HUDEP-2 (cell line): ENCODE measurements around the gene TMEM184B.
"Not testable (repeated sequence)": the region's sequence is repeated elsewhere in the genome, so short reads cannot be mapped to it uniquely, and the experiment has no call there.

Experiments
- DNase-seq, 76 experiments: peaks; one replicate each; lab custom pipeline; 2025; ENCODE audit not compliant: unreplicated experiment in 76 of 76; lab: John Stamatoyannopoulos, UW

Gene TMEM184B

DNA sequence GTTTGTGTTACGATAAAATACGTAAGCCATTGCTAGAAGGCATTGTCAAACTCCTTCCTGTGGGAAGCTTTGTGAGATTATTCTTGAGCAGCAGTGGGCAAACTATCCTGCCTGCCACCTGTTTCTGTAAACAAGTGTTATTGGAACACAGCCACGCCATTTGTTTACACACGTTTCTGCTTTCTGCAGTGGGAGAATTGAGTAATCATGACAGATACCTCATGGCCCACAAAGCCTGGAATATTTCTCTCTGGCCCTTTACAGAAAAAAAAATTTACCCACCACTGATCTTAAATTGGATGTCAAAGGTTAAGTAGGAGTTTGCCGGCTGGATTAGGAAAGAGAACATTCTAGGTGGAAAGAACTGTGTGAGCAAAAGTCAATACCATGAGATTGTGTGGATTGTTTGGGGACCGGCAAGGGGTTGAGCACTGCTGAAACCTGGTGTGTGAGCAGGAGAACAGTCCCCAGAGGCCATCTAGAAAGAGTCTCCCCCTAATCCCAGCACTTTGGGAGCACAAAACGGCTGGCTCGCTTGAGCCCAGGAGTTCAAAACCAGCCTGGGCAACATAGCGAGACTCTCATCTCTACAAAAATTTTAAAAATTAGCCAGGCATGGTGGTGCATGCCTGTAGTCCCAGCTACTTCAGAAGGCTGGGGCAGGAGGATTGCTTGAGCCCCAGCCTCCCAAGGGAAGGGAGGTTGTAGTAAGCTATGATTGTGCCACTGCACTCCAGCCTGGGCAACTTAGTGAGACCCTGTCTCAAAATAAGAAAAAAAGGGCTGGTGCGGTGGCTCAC lies 85.2 kb downstream of the TMEM184B start:
- DNase-seq: no peak

GRCh38 chr22:38186429-38186828 lies 86.4 kb downstream of the TMEM184B start:
- no peak for DNase-seq

DNA sequence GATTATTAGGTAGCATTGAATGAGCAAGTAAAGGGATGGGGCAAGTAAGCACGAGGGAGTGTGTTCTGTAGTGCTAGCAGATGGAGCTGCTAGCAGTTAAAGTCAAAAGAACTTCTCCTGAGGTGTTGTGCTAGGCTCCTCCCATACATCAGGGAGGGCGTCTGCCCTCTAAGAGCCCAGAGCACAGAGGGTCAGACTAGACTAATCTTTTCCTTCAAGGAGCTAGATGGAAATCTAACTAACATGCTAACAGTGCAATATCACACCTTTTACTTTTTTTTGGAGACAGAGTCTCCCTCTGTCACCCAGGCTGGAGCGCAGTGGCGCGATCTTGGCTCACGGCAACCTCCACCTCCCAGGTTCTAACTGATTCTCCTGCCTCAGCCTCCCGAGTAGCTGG lies 88.0 kb downstream of the TMEM184B start:
- no peak for DNase-seq

DNA sequence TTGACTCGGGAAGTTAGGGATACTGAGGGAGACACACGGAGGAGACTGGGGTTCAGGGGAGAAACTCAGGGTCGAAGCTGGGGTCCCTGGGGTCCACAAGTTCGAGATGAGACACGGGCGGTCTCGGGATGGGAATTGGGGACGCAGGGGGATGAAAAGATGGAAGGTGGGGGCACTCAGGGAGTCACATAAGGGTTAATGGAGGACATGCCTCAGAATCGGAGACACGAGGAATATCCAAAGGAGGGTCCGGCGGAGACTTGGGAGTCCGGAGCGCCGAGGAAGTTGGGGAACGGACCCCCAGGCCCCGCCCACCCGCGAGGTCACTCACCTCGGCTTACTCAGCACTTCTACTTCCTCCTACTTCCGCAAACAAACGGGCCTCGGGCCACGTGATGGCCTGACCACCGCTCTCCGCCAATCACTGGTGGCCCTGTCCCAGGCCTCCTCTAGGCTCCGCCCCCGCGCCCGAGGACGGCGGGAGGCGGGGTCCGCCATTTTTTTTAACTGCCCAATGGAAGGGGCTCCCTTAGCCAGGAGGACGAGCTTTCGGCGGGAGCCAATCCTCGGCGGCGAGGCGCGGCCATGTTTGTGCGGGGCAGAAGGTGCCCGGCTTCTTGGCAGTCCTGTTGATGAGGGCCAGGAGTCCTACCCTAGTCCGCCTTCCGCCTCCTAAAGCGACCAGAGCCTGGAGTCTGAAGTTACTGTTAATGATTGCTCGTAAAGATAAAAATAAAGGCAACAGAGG lies 91.2 kb downstream of the TMEM184B start, which contains the start of gene PLA2G6:
Gene PLA2G6 (minus strand): TSS at position 378 of the 748 bp plus-strand sequence. CDS start 12,404 bp downstream, outside the sequence.
- peak in 75 of 76 experiments; percentile 78 to 100 (median 98) for DNase-seq

GRCh38 chr22:38180841-38181452 lies 91.9 kb downstream of the TMEM184B start:
- peak in 24 of 76 experiments; percentile 7 to 44 (median 26) for DNase-seq

GRCh38 chr22:38178605-38178937 lies 94.2 kb downstream of the TMEM184B start:
- DNase-seq: not testable (repeated sequence)

DNA sequence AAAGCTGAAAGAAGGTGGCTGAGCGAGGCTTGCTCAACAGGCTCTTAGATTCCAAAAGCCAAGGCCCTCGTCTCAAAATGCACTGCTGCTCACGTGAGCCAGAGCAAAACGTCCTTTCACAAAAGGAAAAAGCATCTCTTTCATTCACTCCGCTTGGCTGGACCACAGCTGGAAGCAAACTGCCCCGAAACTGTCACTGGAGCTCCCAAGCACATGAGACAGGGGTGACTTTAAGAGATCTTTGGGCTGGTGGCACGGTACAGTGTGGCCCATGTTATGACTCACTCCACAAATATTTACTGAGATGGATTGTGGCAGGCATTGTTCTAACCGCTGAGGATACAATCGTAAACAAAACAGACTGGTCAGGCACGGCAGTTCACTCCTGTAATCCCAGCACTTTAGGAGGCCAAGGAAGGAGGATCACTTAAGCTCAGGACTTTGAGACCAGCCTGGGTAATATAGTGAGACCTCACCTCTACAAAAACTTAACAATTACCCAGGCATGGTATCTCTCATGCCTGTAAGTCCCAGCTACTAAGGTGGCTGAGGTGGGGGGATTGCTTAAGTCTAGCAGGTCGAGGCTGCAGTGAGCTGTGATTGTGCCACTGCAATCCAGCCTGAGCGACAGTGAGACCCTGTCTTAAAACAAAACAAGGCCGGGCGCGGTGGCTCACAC lies 94.7 kb downstream of the TMEM184B start:
- peak in 49 of 76 experiments; percentile 12 to 76 (median 36) for DNase-seq

- DNase-seq: not testable (repeated sequence)
Measured at GRCh38 chr22:38177571-38177925, 95.3 kb downstream of the TMEM184B start.

DNA sequence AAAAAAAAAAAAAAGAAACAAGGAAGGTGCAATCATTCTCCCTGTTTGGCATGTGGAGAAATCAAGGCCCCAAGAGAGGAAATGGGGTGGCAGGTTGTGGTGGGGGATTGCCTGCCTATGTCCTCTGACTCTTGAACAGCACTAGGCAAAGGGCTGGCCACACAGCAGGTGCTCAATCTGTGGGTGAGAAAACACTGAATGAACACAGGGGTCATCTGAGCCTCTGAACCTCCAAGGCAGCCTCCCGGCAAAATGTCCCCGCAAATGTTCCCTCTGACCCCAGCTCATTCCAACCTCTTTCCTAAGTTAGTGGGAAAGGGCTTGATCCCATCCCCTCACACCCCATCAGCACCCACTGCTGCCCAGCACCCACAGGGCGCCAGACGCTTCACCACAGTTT lies 95.8 kb downstream of the TMEM184B start:
- no peak for DNase-seq

DNA sequence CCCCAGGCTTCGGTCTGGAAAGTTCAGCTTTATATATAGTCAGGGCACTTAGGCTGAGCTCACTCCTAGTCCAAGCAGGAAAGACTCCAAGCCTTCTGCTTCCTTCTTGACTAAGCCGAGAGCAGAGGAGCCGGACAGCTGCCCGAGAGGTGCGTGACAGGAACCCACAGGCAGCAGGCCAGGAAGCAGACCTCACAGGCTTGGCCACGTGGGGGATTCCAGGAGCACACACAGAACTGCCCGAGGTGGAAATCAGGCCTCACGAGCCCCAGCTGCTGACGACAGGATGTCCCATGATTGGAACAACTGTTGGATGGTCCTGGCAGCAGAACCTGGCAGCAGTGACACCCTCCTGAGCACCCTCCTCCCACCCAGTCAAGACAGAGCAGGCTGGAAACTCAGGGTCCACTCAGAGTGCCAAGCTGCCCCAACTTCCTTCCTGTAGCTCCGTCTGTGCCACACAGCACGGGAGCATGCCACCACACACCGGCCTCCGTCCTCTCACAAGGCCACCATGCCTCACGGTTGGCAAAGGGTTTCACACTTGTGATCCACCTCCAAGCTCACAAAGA lies 96.6 kb downstream of the TMEM184B start:
- DNase-seq: peak in 5 of 76 experiments; percentile 4 to 22 (median 14)

DNA sequence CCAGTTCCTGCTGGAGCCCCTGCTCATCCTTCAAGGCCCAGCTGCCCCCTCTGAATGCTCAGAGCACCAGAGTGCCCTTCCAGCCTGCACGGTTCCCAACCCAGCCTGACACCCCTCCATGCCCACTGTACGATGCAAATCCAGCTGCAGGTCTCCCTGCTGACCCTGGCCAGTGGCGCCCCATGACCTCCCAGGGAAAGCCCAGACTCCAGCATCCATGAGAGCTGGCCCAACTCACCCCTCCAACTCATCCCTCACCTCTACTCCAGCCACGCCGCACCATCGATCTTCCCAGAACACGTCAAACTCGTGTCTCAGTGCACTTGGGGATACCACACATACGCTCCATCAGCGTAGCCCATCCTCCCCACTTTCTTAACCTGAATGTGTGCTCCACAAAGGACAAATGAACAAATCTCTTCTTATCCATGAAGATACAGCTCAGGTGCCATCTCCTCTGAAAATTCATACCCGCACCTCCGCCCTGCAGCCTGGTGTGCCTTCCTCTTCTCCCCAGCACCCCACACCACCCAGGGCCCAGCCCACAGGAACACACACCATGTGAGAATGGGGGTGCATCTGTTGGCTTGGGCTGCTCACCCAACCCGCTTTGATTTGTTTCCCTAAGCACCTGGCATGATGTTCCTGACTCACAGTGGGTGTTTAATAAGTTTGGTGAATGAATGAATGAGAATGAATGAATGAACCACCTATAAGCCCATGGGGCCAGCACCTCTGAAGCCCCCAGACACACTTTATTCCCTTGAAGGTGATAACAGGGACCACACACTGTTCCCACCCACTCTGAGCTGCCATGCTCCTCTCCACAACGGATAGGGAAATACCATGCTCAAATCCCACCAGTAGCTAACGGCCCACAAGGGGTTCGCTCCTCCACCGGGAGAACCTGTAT lies 97.3 kb downstream of the TMEM184B start:
- no peak for DNase-seq

DNA sequence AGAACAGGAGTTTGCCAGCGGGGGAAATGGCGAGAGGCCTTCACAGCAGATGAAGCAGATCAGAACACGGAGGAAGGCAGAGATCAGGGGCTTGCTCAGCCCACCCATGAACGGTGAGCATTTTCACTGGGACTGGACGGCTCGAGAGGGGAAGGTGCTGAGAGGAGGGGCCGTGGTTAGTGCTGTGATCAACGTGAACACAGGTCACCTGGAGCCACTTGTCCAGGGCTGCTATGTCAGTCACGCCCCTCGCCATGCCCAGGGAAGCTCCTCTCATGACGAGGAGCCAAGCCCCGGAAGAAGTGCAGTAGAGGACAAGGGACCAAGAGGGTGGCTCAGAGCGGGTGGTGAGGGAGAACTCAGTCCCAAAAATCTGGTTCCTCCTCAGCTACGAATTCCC lies 98.2 kb downstream of the TMEM184B start:
- DNase-seq: no peak

GRCh38 chr22:38173641-38173906 lies 99.2 kb downstream of the TMEM184B start:
- no peak for DNase-seq

GRCh38 chr22:38172832-38173640 lies 99.8 kb downstream of the TMEM184B start:
- DNase-seq: peak in 2 of 76 experiments; percentile 18 to 21

DNA sequence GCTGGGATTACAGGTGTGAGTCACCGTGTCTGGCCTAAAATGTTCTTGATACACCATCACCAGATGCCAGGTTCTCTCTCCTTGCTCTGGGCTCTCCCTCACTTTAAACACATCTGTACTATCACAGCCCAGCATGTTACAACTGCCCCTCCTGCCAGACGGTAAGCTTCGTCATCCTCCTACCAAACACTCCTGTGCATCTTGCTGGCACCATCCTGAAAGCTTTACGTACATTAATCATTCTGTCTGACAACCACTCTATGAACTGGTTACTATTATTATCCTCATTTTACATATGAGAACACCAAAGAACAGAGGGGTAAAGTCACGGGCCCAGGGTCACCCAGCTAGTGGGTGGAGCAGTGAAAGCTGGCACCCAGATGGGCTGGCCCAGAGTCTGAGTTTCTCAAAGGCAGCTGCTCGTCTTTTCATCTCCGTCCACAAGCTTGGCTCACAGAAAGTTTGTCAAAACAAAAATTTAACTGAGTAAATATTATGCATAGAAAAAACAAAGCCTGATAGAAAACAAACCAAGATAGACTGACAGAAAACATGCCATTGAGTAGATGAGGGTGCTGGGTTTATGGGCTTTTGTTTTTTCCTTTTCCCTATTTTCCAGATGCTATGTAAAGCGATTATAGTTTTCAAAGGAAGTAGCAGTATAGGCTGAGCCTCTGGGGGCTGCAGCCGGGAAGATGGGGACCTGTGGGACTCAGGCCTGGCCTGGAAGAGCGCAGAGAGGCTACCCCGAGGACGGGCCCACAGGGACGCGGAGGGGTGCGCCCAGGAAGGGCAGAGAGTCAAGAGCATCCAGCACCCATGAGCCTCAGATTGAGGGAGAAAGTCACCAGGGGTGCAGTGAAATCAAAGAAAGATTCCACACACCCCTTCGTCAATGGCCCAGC lies 100.6 kb downstream of the TMEM184B start:
- DNase-seq: peak in 3 of 76 experiments; percentile 12 to 20 (median 14)

GRCh38 chr22:38170469-38170868 lies 102.3 kb downstream of the TMEM184B start:
- DNase-seq: no peak
